ENCODE measurements around the gene SEL1L.
A peak's percentile ranks its signal among the peaks of the same experiment; 100 is the strongest.

The SEL1L gene

DNA sequence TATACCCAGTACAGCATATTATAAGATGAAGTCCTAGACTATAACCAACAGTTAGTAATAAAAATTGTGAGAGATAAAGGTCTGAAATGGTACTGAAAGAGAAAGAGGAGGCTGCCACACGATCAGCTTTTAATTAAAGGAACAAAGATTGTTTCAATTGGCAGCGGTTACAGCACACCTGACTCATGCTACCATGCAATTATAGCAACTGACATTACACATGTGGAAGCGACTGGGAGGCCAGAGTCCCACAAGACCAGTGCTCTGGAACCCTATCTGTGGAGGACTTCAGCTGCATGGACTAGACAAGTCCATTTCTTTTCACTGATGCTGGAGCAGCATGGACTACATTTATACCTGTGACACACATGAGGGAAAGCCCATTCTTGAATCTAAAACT is 55.2 kb downstream of the SEL1L start:
- peak; percentile 14 for DNase-seq (ENCODE audit: low read depth)
- TF ChIP-seq, protein P1, sequence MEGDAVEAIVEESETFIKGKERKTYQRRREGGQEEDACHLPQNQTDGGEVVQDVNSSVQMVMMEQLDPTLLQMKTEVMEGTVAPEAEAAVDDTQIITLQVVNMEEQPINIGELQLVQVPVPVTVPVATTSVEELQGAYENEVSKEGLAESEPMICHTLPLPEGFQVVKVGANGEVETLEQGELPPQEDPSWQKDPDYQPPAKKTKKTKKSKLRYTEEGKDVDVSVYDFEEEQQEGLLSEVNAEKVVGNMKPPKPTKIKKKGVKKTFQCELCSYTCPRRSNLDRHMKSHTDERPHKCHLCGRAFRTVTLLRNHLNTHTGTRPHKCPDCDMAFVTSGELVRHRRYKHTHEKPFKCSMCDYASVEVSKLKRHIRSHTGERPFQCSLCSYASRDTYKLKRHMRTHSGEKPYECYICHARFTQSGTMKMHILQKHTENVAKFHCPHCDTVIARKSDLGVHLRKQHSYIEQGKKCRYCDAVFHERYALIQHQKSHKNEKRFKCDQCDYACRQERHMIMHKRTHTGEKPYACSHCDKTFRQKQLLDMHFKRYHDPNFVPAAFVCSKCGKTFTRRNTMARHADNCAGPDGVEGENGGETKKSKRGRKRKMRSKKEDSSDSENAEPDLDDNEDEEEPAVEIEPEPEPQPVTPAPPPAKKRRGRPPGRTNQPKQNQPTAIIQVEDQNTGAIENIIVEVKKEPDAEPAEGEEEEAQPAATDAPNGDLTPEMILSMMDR (conservative IDR thresholded peaks at IDR 0.05; ENCODE audit: control insufficient read depth, insufficient read depth, low read depth, low read length) = no peak
- no peak overlapping the region for H3K4me3 ChIP-seq (ENCODE audit: control insufficient read depth, low read depth, low read length)

GRCh38 chr14:81476816-81477215 is 56.8 kb downstream of the SEL1L start:
- no peak overlapping the region for H3K4me3 ChIP-seq (ENCODE audit: control insufficient read depth, low read depth, low read length)
- TF ChIP-seq, protein P1 (conservative IDR thresholded peaks at IDR 0.05; ENCODE audit: control insufficient read depth, insufficient read depth, low read depth, low read length) = no peak
- no peak for DNase-seq (ENCODE audit: low read depth)

- H3K4me3 ChIP-seq (ENCODE audit: control insufficient read depth, low read depth, low read length) = no peak overlapping the region
- TF ChIP-seq, protein P1 (conservative IDR thresholded peaks at IDR 0.05; ENCODE audit: control insufficient read depth, insufficient read depth, low read depth, low read length) = no peak
- DNase-seq (ENCODE audit: low read depth) = no peak
Measured at GRCh38 chr14:81474685-81475324, 58.8 kb downstream of the SEL1L start.

- H3K4me3 ChIP-seq (ENCODE audit: control insufficient read depth, low read depth, low read length) = no peak overlapping the region
- DNase-seq (ENCODE audit: low read depth) = no peak
- TF ChIP-seq, protein P1 (conservative IDR thresholded peaks at IDR 0.05; ENCODE audit: control insufficient read depth, insufficient read depth, low read depth, low read length) = no peak
Measured at GRCh38 chr14:81474148-81474492, 59.5 kb downstream of the SEL1L start.

- TF ChIP-seq, protein P1 (conservative IDR thresholded peaks at IDR 0.05; ENCODE audit: control insufficient read depth, insufficient read depth, low read depth, low read length) = no peak
- DNase-seq (ENCODE audit: low read depth) = no peak
- H3K4me3 ChIP-seq (ENCODE audit: control insufficient read depth, low read depth, low read length) = no peak overlapping the region
Measured at GRCh38 chr14:81473456-81474147, 60.1 kb downstream of the SEL1L start.

- no peak overlapping the region for H3K4me3 ChIP-seq (ENCODE audit: control insufficient read depth, low read depth, low read length)
- TF ChIP-seq, protein P1 (conservative IDR thresholded peaks at IDR 0.05; ENCODE audit: control insufficient read depth, insufficient read depth, low read depth, low read length) = no peak
- DNase-seq (ENCODE audit: low read depth) = no peak
Measured at GRCh38 chr14:81472096-81472800, 61.4 kb downstream of the SEL1L start.
